HepG2 (cell line): ENCODE measurements around the gene PROSER1. TPM values are rescaled to one million over a fixed set of nuclear protein-coding genes. Genes with fewer than 3 reads are reported as not detected.

Source experiments
- ATAC-seq: fragments of 200-7000 bp; cut with Tn5 transposase; 3 replicates; pipeline ENCODE4 v1.9.1; 2020; ENCODE audit warnings: mild to moderate bottlenecking, moderate library complexity
- BruUV-seq: library from RNA; stranded (reverse); fragments of 400-500 nt; replicated peaks from 2 replicates; lab custom pipeline; 2021; lab: Mats Ljungman, UMichigan
- CTCF ChIA-PET: fragments of 300-600 bp; formaldehyde crosslinking; extraction: SDS; loops from one replicate; lab custom pipeline; 2021; ENCODE audit warnings: low total read pairs, inconsistent platforms, low intra/inter-chr PET ratio; lab: Yijun Ruan, JAX
- POLR2A ChIA-PET: fragments of 350-600 bp; sonication (Branson Sonifier 250); formaldehyde crosslinking; loops from one replicate; lab custom pipeline; 2020; ENCODE audit warnings: antibody characterized with exemption, inconsistent platforms; lab: Yijun Ruan, JAX
- DNase-seq: peaks from one replicate; pipeline ENCODE4 v3.0.0-alpha.2; 2015; ENCODE audit warnings: low spot score
- FAIRE-seq: peaks from 3 replicates; lab custom pipeline; 2011; peaks lifted over from hg19 to GRCh38; lab: Jason Lieb, UNC
- H2AFZ ChIP-seq: one replicate; pipeline ENCODE4 v1.6.1; 2011; ENCODE audit warnings: low read length, inconsistent platforms
- H3K27ac ChIP-seq: fragments of 300-600 bp; 3 replicates; pipeline ENCODE4 v1.8.0; 2011; ENCODE audit warnings: mixed run types, mild to moderate bottlenecking, mixed read lengths, low read length, inconsistent platforms; ENCODE audit not compliant: insufficient read depth; ENCODE audit errors: extremely low read length
- H3K27me3 ChIP-seq, 2 experiments: fragments of 200-600 bp in 1 of 2; 2 replicates in 1 of 2; 3 replicates in 1 of 2; pipeline versions ENCODE4 v1.6.0 to v1.8.0; 2011; ENCODE audit warnings: low read length in 2 of 2, mild to moderate bottlenecking in 2 of 2, moderate library complexity in 2 of 2, inconsistent platforms in 1 of 2; ENCODE audit not compliant: insufficient read depth in 2 of 2, control insufficient read depth in 1 of 2
- H3K36me3 ChIP-seq, 2 experiments: fragments of 200-600 bp in 1 of 2; replicated peaks in 1 of 2; 2 replicates in 1 of 2; 3 replicates in 1 of 2; pipeline versions ENCODE4 v1.5.1 to v1.8.0; 2011; ENCODE audit warnings: low read length in 2 of 2, inconsistent platforms in 1 of 2; ENCODE audit not compliant: insufficient read depth in 2 of 2, control insufficient read depth in 1 of 2
- H3K4me1 ChIP-seq: 2 replicates; pipeline ENCODE4 v1.5.1; 2012; ENCODE audit warnings: low read length, inconsistent platforms; ENCODE audit not compliant: insufficient read depth
- H3K4me2 ChIP-seq: 2 replicates; pipeline ENCODE4 v1.6.0; 2011; ENCODE audit warnings: low read depth, low read length, inconsistent platforms
- H3K4me3 ChIP-seq, 3 experiments: fragments of 200-600 bp in 1 of 3; sonication (generic), shearing (Covaris generic) in 1 of 3; replicated peaks in 1 of 3; 2 replicates each; pipeline ENCODE4 v1.5.1; 2011 to 2016; ENCODE audit warnings: low read length in 3 of 3, inconsistent platforms in 2 of 3, low read depth in 2 of 3, mild to moderate bottlenecking in 2 of 3, control low read depth in 1 of 3, mixed read lengths in 1 of 3; ENCODE audit not compliant: insufficient read depth in 1 of 3
- H3K79me2 ChIP-seq: one replicate; pipeline ENCODE4 v1.6.1; 2011; ENCODE audit warnings: low read length, inconsistent platforms; ENCODE audit not compliant: insufficient read depth
- H3K9ac ChIP-seq: 2 replicates; pipeline ENCODE4 v1.6.0; 2011; ENCODE audit warnings: mild to moderate bottlenecking, low read depth, low read length, inconsistent platforms; ENCODE audit not compliant: insufficient read depth
- H3K9me3 ChIP-seq: 2 replicates; pipeline ENCODE4 v1.5.1; 2012; ENCODE audit warnings: mild to moderate bottlenecking, low read length
- H4K20me1 ChIP-seq: 2 replicates; pipeline ENCODE4 v1.6.0; 2011; ENCODE audit warnings: inconsistent platforms, mild to moderate bottlenecking, low read length, moderate library complexity; ENCODE audit not compliant: insufficient read depth
- GLI4 ChIP-seq: sonication (generic); formaldehyde crosslinking; IDR thresholded peaks from 2 replicates; pipeline ENCODE4 v1.5.1; 2020; ENCODE audit warnings: missing genetic modification reagents, mild to moderate bottlenecking, moderate library complexity, borderline replicate concordance
- MATR3 ChIP-seq: sonication (generic); formaldehyde crosslinking; IDR thresholded peaks from 2 replicates; pipeline ENCODE4 v1.4.0; 2020; ENCODE audit warnings: missing genetic modification reagents
- RARG ChIP-seq: sonication (generic); formaldehyde crosslinking; IDR thresholded peaks from 2 replicates; pipeline ENCODE4 v1.4.0; 2020; ENCODE audit warnings: low read depth, mild to moderate bottlenecking, missing genetic modification reagents
- REL ChIP-seq: sonication (generic); formaldehyde crosslinking; conservative IDR thresholded peaks from 2 replicates; pipeline ENCODE4 v1.8.0; 2022; ENCODE audit warnings: mild to moderate bottlenecking, missing genetic modification reagents, moderate library complexity
- RELA ChIP-seq: sonication (generic); formaldehyde crosslinking; IDR thresholded peaks from 2 replicates; pipeline ENCODE4 v1.4.0; 2020; ENCODE audit warnings: missing genetic modification reagents
- SNAI1 ChIP-seq: sonication (generic); formaldehyde crosslinking; IDR thresholded peaks from 2 replicates; pipeline ENCODE4 v1.5.0; 2020; ENCODE audit warnings: mild to moderate bottlenecking, missing genetic modification reagents, borderline replicate concordance
- SOX5 ChIP-seq: IDR thresholded peaks from 2 replicates; pipeline ENCODE4 v1.6.1; 2016; ENCODE audit warnings: borderline replicate concordance
- SP140L ChIP-seq: sonication (generic); formaldehyde crosslinking; IDR thresholded peaks from 2 replicates; pipeline ENCODE4 v1.4.0; 2020; ENCODE audit warnings: missing genetic modification reagents, borderline replicate concordance
- TP53 ChIP-seq: sonication (generic); formaldehyde crosslinking; conservative IDR thresholded peaks from 2 replicates; pipeline ENCODE4 v1.4.0; 2020; ENCODE audit warnings: missing genetic modification reagents
- ZFP82 ChIP-seq: sonication (generic); formaldehyde crosslinking; IDR thresholded peaks from 2 replicates; pipeline ENCODE4 v1.5.1; 2020; ENCODE audit warnings: mild to moderate bottlenecking, missing genetic modification reagents, borderline replicate concordance
- ZNF430 ChIP-seq: sonication (generic); formaldehyde crosslinking; IDR thresholded peaks from 2 replicates; pipeline ENCODE4 v1.9.0; 2021; ENCODE audit warnings: mild to moderate bottlenecking, missing genetic modification reagents
- ZNF776 ChIP-seq: sonication (generic); formaldehyde crosslinking; IDR thresholded peaks from 2 replicates; pipeline ENCODE4 v1.4.0; 2020; ENCODE audit warnings: mild to moderate bottlenecking, missing genetic modification reagents
- ZNF841 ChIP-seq: sonication (generic); formaldehyde crosslinking; IDR thresholded peaks from 2 replicates; pipeline ENCODE4 v1.8.1; 2023; ENCODE audit warnings: missing genetic modification reagents, borderline replicate concordance
- WGBS: methylation state at CpG from one replicate; pipeline ENCODE4 v1.1.6; 2017; ENCODE audit warnings: low lambda C conversion rate; 5-methylcytosine and 5-hydroxymethylcytosine counted together
- in situ Hi-C: cut with HindIII; loops from 2 replicates; pipeline ENCODE4 v1.10.0; 2017; ENCODE audit warnings: low pct_unique_long_range_greater_than_20kb; ENCODE audit not compliant: extremely low pct_ligation_motif_present
- intact Hi-C: fragments of 100-400 bp; cut with micrococcal nuclease; formaldehyde crosslinking; loops from one replicate; pipeline ENCODE4 v1.10.0; 2022; ENCODE audit not compliant: unreplicated experiment
- polyA plus RNA-seq, 8 experiments: library from polyadenylated mRNA; depleted of rRNA in 3 of 8; stranded (reverse) in 7 of 8; unstranded in 1 of 8; fragments of >200 nt; fragmentation: Illumina TruSeq in 4 of 8; extraction: Trizol in 4 of 8; gene quantifications; 2 replicates each; pipeline versions ENCODE4 v1.2.1 to v1.2.3, GENCODE V29; 2011 to 2016; ENCODE audit warnings: low read depth in 4 of 8, missing spikeins in 1 of 8, mixed read lengths in 1 of 8; ENCODE audit not compliant: insufficient read depth in 1 of 8
- total RNA-seq, 5 experiments: library from RNA; depleted of rRNA; stranded (reverse); fragments of >200 nt; fragmentation: Illumina TruSeq; extraction: Trizol; gene quantifications; 2 replicates each; pipeline ENCODE4 v1.2.3, GENCODE V29; 2016; ENCODE audit warnings: low read depth in 1 of 5
- TF ChIP-seq, protein P1 (sequence below): sonication (generic); formaldehyde crosslinking; IDR thresholded peaks from 2 replicates; pipeline ENCODE4 v1.8.0; 2022; ENCODE audit warnings: mild to moderate bottlenecking, missing genetic modification reagents, moderate library complexity
- TF ChIP-seq, protein P2 (sequence below): sonication (generic); formaldehyde crosslinking; IDR thresholded peaks from 2 replicates; pipeline ENCODE4 v1.8.1; 2022; ENCODE audit warnings: mild to moderate bottlenecking, missing genetic modification reagents
- TF ChIP-seq, protein P3 (sequence below): sonication (generic); formaldehyde crosslinking; IDR thresholded peaks from 2 replicates; pipeline ENCODE4 v1.5.0; 2020; ENCODE audit warnings: mild to moderate bottlenecking, low read depth, missing genetic modification reagents, borderline replicate concordance

PROSER1 gene
- total and polyA plus RNA-seq, 2 of the 13 experiments (the other 11 are each of a cell fraction or from before 2014, with no cell fraction given): 11.4 to 17.2 TPM

DNA sequence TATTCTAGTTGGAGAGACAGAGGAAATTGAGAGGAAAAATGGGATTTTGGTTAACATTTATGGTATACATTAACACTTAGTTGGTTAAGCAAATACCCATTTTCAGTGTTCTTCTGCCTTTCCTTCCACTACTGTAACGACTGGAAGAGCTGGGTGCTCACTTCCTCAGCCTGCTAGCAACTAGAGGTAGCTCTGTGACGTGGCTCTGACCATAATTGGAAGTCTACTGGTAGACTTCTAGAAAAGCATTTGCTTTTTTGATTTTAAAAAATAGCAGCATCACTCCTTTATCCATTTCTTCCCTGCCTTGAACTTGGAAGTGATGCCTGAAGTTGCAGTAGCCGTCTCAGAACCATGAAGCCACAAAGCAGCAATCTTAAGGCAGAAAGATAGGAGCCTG, 16.2 kb upstream of the PROSER1 start:
- no peaks in the 10 kb centered on the region for H3K27me3 ChIP-seq
- no peaks in the 10 kb centered on the region for H3K9me3 ChIP-seq
- no TSS peak for BruUV-seq
- intact Hi-C loops: no loop called here
- no peaks in the 10 kb centered on the region for H4K20me1 ChIP-seq
- no peak for TF ChIP-seq GLI4 (CRISPR knock-in tag)
- TF ChIP-seq REL (CRISPR knock-in tag): no peak
- TF ChIP-seq ZNF430 (CRISPR knock-in tag): no peak
- TF ChIP-seq SNAI1 (CRISPR knock-in tag): no peak
- TF ChIP-seq ZNF776 (CRISPR knock-in tag): no peak
- TF ChIP-seq, protein P1, sequence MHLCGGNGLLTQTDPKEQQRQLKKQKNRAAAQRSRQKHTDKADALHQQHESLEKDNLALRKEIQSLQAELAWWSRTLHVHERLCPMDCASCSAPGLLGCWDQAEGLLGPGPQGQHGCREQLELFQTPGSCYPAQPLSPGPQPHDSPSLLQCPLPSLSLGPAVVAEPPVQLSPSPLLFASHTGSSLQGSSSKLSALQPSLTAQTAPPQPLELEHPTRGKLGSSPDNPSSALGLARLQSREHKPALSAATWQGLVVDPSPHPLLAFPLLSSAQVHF: no peak
- TF ChIP-seq ZFP82 (CRISPR knock-in tag): no peak
- no peak for TF ChIP-seq SP140L
- no peak for TF ChIP-seq TP53 (CRISPR knock-in tag)
- no peak for TF ChIP-seq SOX5
- TF ChIP-seq, protein P2, sequence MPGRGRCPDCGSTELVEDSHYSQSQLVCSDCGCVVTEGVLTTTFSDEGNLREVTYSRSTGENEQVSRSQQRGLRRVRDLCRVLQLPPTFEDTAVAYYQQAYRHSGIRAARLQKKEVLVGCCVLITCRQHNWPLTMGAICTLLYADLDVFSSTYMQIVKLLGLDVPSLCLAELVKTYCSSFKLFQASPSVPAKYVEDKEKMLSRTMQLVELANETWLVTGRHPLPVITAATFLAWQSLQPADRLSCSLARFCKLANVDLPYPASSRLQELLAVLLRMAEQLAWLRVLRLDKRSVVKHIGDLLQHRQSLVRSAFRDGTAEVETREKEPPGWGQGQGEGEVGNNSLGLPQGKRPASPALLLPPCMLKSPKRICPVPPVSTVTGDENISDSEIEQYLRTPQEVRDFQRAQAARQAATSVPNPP: no peak
- TF ChIP-seq RELA: no peak
- no peak for TF ChIP-seq RARG (CRISPR knock-in tag)
- no peak for TF ChIP-seq ZNF841
- TF ChIP-seq, protein P3, sequence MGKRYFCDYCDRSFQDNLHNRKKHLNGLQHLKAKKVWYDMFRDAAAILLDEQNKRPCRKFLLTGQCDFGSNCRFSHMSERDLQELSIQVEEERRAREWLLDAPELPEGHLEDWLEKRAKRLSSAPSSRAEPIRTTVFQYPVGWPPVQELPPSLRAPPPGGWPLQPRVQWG: no peak
- TF ChIP-seq MATR3: no peak
- TF ChIP-seq, all 625 proteins: peak for 0
- WGBS: 96% methylated on average over 3 of the region's 3 CpGs
- POLR2A ChIA-PET: no interaction called here
- ATAC-seq (no peak), FAIRE-seq (no peak), DNase-seq (no peak)
- Histone ChIP-seq H3K4me2 (no peak overlapping the region), H3K4me3 (no peak overlapping the region), H2AFZ (no peak overlapping the region), H3K27ac (no peak overlapping the region), H3K79me2 (no peaks in the 10 kb centered on the region), H3K4me1 (no peaks in the 10 kb centered on the region), H3K36me3 (no peaks in the 10 kb centered on the region; a peak in 1 of 5 replicates), H3K9ac (no peak overlapping the region)
- CTCF ChIA-PET: no interaction called here
- in situ Hi-C loops: loop anchor here (25.0 kb wide), 1 partner anchor 558 kb away; the partner anchor contains the start of gene LHFPL6
